ENCODE measurements around the gene GGPS1.

GRCh38 chr1:235336903-235337302 lies 8.5 kb downstream of the GGPS1 start:
- TF ChIP-seq EZH2 (IDR thresholded peaks at IDR 0.05; ENCODE audit: borderline replicate concordance), result no peak
- no peak for TF ChIP-seq CTCF (IDR thresholded peaks at IDR 0.05; ENCODE audit: poor library complexity)

Measured in hepatocyte (in vitro differentiated cells).